Cardiac muscle cell (in vitro differentiated cells and primary cell): ENCODE measurements around the gene DNAI2. TPM values are rescaled to one million over a fixed set of nuclear protein-coding genes. Genes with fewer than 3 reads are reported as not detected.

Source experiments
- DNase-seq, 2 donors: peaks; one replicate each; pipeline versions ENCODE4 v3.0.0 to v3.0.0-alpha.2; 2010 to 2017; ENCODE audit warnings: low read depth in 1 of 2, low spot score in 1 of 2
- H3K27ac ChIP-seq: fragments of 200-600 bp; sonication (generic); 2 replicates; pipeline ENCODE4 v1.5.1; 2016
- H3K27me3 ChIP-seq: fragments of 200-600 bp; sonication (generic); 2 replicates; pipeline ENCODE4 v1.6.0; 2016; ENCODE audit warnings: control low read depth
- H3K36me3 ChIP-seq: fragments of 200-600 bp; sonication (generic); 2 replicates; pipeline ENCODE4 v1.5.1; 2016; ENCODE audit warnings: control low read depth
- H3K4me1 ChIP-seq: fragments of 200-600 bp; sonication (generic); 2 replicates; pipeline ENCODE4 v1.8.1; 2017; ENCODE audit warnings: low read depth, mild to moderate bottlenecking, mixed run types
- H3K4me3 ChIP-seq: fragments of 200-600 bp; sonication (generic); 2 replicates; pipeline ENCODE4 v1.5.1; 2016; ENCODE audit warnings: mild to moderate bottlenecking
- H3K9me3 ChIP-seq: fragments of 200-600 bp; sonication (generic); 2 replicates; pipeline ENCODE4 v1.5.1; 2017; ENCODE audit warnings: low read depth, mild to moderate bottlenecking, control low read depth
- polyA plus RNA-seq: library from polyadenylated mRNA; unstranded; fragments of >200 nt; fragmentation: Nextera tagmentation; extraction: Ambion mirVana; gene quantifications from 2 replicates; pipeline ENCODE4 v1.2.1, GENCODE V29; 2016
- total RNA-seq: library from RNA; depleted of rRNA; stranded (reverse); fragments of >200 nt; gene quantifications from 2 replicates; pipeline ENCODE4 v1.2.3, GENCODE V29; 2016
- TF ChIP-seq, protein P1 (sequence below): IDR thresholded peaks from 2 replicates; pipeline ENCODE4 v1.5.1; 2012; ENCODE audit warnings: low read depth, mild to moderate bottlenecking, low read length

The DNAI2 gene
- total and polyA plus RNA-seq, 2 experiments from 2014 or later: not detected

DNA sequence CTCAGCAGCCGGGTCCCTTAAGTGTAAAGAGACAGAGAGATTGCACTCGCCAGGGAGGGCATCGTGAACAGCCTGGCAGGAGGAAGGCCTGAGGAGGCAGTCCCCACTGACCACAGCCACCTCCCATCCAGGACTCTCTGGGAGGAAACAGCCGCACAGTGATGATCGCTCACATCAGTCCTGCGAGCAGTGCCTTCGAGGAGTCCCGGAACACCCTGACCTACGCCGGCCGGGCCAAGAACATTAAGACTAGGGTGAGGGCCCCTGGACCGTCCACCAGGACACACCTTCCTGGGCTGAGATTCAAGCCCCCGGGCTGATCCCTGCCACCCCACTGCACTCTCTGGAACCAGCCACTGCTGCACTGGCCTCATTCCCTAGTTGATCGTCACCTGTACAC, 73.6 kb downstream of the DNAI2 start:
- H3K4me1 ChIP-seq: no peaks in the 10 kb centered on the region

DNA sequence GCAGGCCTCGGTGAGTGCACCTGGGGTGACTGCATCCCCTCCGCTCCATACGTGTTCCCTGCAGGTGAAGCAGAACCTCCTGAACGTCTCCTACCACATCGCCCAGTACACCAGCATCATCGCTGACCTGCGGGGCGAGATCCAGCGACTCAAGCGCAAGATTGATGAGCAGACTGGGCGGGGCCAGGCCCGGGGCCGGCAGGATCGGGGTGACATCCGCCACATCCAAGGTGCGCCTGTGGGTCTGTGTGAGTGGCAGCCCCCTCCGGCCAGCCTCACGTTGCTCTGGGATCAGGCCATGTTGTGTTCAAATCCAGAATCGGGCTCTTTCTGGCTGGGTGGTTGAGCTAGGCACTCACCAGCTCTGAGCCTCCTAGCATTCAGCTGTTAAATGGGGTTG, 75.1 kb downstream of the DNAI2 start:
- DNase-seq: no peak
- no peak overlapping the region for H3K4me3 ChIP-seq
- no peaks in the 10 kb centered on the region for H3K4me1 ChIP-seq
- H3K36me3 ChIP-seq: no peaks in the 10 kb centered on the region
- TF ChIP-seq, protein P1, sequence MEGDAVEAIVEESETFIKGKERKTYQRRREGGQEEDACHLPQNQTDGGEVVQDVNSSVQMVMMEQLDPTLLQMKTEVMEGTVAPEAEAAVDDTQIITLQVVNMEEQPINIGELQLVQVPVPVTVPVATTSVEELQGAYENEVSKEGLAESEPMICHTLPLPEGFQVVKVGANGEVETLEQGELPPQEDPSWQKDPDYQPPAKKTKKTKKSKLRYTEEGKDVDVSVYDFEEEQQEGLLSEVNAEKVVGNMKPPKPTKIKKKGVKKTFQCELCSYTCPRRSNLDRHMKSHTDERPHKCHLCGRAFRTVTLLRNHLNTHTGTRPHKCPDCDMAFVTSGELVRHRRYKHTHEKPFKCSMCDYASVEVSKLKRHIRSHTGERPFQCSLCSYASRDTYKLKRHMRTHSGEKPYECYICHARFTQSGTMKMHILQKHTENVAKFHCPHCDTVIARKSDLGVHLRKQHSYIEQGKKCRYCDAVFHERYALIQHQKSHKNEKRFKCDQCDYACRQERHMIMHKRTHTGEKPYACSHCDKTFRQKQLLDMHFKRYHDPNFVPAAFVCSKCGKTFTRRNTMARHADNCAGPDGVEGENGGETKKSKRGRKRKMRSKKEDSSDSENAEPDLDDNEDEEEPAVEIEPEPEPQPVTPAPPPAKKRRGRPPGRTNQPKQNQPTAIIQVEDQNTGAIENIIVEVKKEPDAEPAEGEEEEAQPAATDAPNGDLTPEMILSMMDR: no peak
- peaks cover 62% of the 10 kb centered on the region for H3K27me3 ChIP-seq
- H3K27ac ChIP-seq: no peak overlapping the region
- H3K9me3 ChIP-seq: no peaks in the 10 kb centered on the region

More for the DNA sequence above, 73.6 kb downstream of the DNAI2 start:
- Histone ChIP-seq H3K36me3 (no peaks in the 10 kb centered on the region), H3K27ac (no peak overlapping the region), H3K27me3 (peaks cover 48% of the 10 kb centered on the region), H3K9me3 (no peaks in the 10 kb centered on the region), H3K4me3 (no peak overlapping the region)
- TF ChIP-seq, protein P1: no peak
- no peak for DNase-seq

DNA sequence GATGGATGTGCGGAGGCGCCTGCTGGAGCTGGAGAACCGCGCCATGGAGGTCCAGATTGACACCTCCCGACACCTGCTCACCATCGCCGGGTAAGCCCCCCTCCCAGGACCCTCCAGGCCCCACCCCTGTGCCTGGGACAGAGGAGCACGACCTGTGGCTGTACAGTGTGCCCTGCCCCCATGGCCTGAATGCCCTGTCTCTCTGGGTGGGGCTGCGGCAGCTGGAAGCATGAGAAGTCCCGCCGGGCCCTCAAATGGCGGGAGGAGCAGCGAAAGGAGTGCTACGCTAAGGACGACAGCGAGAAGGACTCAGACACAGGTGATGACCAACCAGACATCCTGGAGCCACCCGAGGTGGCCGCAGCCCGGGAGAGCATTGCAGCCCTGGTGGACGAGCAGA, 76.5 kb downstream of the DNAI2 start:
- TF ChIP-seq, protein P1: no peak
- Histone ChIP-seq H3K36me3 (no peaks in the 10 kb centered on the region), H3K4me3 (no peak overlapping the region), H3K4me1 (no peaks in the 10 kb centered on the region), H3K27me3 (peaks cover 76% of the 10 kb centered on the region), H3K27ac (no peak overlapping the region), H3K9me3 (no peaks in the 10 kb centered on the region)
- DNase-seq: no peak

DNA sequence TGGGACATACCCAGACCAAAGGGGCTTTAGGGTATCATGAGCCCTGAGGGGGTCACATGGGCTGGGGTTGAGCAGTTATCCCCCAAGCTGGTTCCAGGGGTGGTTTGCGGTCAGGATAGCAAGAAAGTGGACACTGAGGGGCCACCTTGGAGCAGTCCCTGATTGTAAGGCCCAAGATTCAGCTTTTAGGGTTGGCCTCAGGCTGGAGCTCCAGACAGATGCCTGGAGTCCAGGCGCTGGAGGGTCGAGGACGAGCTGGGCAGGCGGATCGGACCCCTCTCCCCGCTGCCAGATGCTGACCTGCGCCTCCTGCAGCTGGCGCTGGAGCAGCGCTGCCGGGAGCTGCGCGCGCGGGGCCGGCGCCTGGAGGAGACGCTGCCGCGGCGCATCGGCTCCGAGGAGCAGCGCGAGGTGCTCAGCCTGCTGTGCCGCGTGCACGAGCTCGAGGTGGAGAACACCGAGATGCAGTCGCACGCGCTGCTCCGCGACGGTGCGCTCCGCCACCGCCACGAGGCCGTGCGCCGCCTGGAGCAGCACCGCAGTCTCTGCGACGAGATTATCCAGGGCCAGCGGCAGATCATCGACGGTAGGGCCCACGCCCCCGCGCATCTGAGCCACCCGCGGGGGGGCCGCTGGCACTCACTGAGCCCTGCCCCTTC, 77.6 kb downstream of the DNAI2 start:
- DNase-seq: peak in 1 of 2 donors; percentile 51
- H3K36me3 ChIP-seq: no peaks in the 10 kb centered on the region

DNA sequence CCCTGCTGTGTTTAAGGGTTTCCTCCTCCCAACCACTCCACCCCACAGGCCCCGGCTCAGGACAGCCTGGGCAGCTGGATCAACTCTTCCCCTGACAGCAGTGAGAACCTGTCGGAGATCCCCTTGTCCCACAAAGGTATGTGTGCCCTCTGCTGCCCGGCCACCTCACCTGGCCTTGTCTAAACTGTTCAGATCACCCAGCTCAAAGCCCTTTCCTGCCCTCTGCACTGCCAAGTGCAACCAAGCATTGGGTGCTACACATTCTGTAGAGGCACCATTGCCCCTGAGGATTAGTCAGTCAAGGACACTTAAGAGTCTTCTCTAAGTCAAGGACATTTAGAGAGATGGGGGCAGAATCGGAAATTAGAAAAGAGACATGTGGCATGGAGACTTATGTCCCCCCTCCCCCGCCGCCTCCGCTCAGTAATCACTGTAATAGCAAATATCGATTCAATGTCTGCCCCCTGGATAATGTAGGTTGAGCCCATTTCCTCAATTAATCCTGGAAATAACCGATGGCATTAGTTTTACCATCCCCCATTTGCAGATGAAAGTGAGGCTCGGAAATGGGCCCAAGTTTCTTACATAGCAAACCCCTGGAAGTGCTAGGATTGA, 79.5 kb downstream of the DNAI2 start:
- Histone ChIP-seq H3K27ac (no peak overlapping the region), H3K36me3 (no peaks in the 10 kb centered on the region), H3K9me3 (no peaks in the 10 kb centered on the region), H3K27me3 (peaks cover 92% of the 10 kb centered on the region), H3K4me1 (no peaks in the 10 kb centered on the region), H3K4me3 (no peak overlapping the region)
- DNase-seq: no peak
- TF ChIP-seq, protein P1: no peak

More for the DNA sequence above, 77.6 kb downstream of the DNAI2 start:
- Histone ChIP-seq H3K4me1 (no peaks in the 10 kb centered on the region), H3K27ac (no peak overlapping the region), H3K4me3 (no peak overlapping the region), H3K9me3 (no peaks in the 10 kb centered on the region), H3K27me3 (peaks cover 88% of the 10 kb centered on the region)
- TF ChIP-seq, protein P1: no peak
